GM12891 (cell line): ENCODE results near the gene TMC1.

ENCODE experiments used
- PAX5 ChIP-seq: IDR thresholded peaks from 2 replicates; pipeline ENCODE4 v1.6.1; 2011; ENCODE audit warnings: low read length, moderate library complexity, mild to moderate bottlenecking; ENCODE audit not compliant: insufficient read depth, severe bottlenecking
- POLR2A ChIP-seq: IDR thresholded peaks from 2 replicates; pipeline ENCODE4 v1.6.1; 2011; ENCODE audit warnings: low read depth, low read length, control low read depth
- POLR2AphosphoS5 ChIP-seq: IDR thresholded peaks from 2 replicates; pipeline ENCODE4 v1.6.1; 2011; ENCODE audit warnings: low read depth, low read length, control low read depth
- TAF1 ChIP-seq: IDR thresholded peaks from 2 replicates; pipeline ENCODE4 v1.6.1; 2011; ENCODE audit warnings: low read depth, low read length, control low read depth

GRCh38 chr9:72843520-72844439 lies 322.4 kb downstream of the TMC1 start:
- no peak for TF ChIP-seq POLR2A
- TF ChIP-seq POLR2AphosphoS5 = no peak
- TF ChIP-seq TAF1 = no peak
- no peak for TF ChIP-seq PAX5
